Testis (tissue), 2 donors: ENCODE results near the gene SAMD9.

Experiments
- POLR2A ChIP-seq: fragments of 450-650 bp; IDR thresholded peaks from one replicate; pipeline ENCODE4 v1.6.1; 2017; ENCODE audit warnings: antibody characterized with exemption, mild to moderate bottlenecking, moderate library complexity
- TF ChIP-seq, protein P1 (sequence below), 3 experiments: fragments of 450-650 bp in 2 of 3; fragments of 200-600 bp in 1 of 3; sonication (generic) in 1 of 3; IDR thresholded peaks; one replicate each; pipeline ENCODE4 v1.5.1; 2016 to 2019; ENCODE audit warnings: antibody characterized with exemption in 3 of 3, mild to moderate bottlenecking in 2 of 3, moderate library complexity in 1 of 3

DNA sequence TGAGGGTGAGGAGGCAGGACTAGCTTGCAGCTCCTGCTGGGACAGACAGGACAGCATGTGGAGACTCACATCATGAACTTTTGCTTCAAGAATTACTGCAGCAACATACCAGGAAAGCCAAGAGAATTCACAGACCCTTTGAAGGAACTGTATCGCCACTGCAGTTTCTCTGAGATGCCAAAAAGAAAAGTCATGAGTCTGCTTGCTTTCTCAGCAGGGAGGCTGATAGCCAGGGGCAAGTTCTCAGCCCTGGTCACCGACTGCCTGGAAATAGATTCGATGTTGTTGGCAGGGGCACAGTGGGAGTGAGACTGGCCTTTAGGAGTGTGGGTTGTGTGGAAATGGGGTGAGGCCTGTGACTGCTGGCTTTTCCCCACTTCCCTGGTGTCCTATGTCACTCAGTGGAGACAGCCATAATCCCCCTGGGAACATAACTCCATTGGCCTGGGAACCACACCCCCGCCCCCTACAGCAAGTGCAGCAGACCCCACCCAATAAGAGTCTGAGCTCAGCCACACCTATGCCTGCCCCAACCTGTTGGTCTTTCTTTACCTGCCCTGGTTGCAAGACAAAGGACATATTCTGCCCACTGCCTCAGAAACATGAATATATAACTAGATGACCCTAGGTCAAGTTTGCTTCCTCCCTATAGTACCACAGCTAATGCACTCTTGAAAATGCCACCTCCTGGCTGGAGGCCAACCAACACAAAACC, 1.6 kb upstream of the SAMD9 start:
- TF ChIP-seq, protein P1, sequence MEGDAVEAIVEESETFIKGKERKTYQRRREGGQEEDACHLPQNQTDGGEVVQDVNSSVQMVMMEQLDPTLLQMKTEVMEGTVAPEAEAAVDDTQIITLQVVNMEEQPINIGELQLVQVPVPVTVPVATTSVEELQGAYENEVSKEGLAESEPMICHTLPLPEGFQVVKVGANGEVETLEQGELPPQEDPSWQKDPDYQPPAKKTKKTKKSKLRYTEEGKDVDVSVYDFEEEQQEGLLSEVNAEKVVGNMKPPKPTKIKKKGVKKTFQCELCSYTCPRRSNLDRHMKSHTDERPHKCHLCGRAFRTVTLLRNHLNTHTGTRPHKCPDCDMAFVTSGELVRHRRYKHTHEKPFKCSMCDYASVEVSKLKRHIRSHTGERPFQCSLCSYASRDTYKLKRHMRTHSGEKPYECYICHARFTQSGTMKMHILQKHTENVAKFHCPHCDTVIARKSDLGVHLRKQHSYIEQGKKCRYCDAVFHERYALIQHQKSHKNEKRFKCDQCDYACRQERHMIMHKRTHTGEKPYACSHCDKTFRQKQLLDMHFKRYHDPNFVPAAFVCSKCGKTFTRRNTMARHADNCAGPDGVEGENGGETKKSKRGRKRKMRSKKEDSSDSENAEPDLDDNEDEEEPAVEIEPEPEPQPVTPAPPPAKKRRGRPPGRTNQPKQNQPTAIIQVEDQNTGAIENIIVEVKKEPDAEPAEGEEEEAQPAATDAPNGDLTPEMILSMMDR (IDR thresholded peaks at IDR 0.05) = no peak
- no peak for TF ChIP-seq POLR2A
